Measurements from ENCODE around the gene PIP5K1A.

DNA sequence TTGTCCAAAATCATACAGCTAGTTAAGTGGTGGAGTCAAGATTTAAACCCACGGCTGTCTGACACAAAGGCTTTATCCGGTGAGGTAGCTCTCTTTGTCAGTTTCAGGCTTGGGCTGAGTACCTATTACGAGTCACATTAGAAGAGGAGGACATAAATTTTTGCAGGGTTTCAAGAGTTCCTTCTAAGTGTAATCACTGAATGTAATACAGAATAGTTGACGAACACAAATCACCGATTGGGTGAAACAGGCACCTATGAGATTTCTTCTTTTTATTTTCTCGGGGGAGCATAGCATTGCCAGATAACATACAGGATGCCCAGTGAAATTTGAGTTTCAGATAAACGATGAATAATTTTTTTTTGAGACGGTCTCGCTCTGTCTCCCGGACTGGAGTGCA, 57.0 kb downstream of the PIP5K1A start:
- TF ChIP-seq, protein P1, sequence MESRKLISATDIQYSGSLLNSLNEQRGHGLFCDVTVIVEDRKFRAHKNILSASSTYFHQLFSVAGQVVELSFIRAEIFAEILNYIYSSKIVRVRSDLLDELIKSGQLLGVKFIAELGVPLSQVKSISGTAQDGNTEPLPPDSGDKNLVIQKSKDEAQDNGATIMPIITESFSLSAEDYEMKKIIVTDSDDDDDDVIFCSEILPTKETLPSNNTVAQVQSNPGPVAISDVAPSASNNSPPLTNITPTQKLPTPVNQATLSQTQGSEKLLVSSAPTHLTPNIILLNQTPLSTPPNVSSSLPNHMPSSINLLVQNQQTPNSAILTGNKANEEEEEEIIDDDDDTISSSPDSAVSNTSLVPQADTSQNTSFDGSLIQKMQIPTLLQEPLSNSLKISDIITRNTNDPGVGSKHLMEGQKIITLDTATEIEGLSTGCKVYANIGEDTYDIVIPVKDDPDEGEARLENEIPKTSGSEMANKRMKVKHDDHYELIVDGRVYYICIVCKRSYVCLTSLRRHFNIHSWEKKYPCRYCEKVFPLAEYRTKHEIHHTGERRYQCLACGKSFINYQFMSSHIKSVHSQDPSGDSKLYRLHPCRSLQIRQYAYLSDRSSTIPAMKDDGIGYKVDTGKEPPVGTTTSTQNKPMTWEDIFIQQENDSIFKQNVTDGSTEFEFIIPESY (IDR thresholded peaks at IDR 0.05): no peak
- no peak for TF ChIP-seq MAX (IDR thresholded peaks at IDR 0.05)
- TF ChIP-seq CTCF (IDR thresholded peaks at IDR 0.05; ENCODE audit: low read depth, low read length, missing input control): no peak
- TF ChIP-seq TAF1 (conservative IDR thresholded peaks at IDR 0.05): no peak
- no peak for TF ChIP-seq EGR1 (IDR thresholded peaks at IDR 0.05; ENCODE audit: low read depth in 2 of 2)
- TF ChIP-seq HNF4G (IDR thresholded peaks at IDR 0.05): no peak
- TF ChIP-seq GABPA (IDR thresholded peaks at IDR 0.05 in 1 of 2, conservative IDR thresholded peaks at IDR 0.05 in 1 of 2): no peak
- TF ChIP-seq YY1 (IDR thresholded peaks at IDR 0.05): no peak
- no peak for TF ChIP-seq ATF3 (IDR thresholded peaks at IDR 0.05)
- TF ChIP-seq FOXA2 (IDR thresholded peaks at IDR 0.05): no peak
- no peak for TF ChIP-seq JUND (IDR thresholded peaks at IDR 0.05)
- no peak for TF ChIP-seq RXRA (IDR thresholded peaks at IDR 0.05)
- TF ChIP-seq, protein P2, sequence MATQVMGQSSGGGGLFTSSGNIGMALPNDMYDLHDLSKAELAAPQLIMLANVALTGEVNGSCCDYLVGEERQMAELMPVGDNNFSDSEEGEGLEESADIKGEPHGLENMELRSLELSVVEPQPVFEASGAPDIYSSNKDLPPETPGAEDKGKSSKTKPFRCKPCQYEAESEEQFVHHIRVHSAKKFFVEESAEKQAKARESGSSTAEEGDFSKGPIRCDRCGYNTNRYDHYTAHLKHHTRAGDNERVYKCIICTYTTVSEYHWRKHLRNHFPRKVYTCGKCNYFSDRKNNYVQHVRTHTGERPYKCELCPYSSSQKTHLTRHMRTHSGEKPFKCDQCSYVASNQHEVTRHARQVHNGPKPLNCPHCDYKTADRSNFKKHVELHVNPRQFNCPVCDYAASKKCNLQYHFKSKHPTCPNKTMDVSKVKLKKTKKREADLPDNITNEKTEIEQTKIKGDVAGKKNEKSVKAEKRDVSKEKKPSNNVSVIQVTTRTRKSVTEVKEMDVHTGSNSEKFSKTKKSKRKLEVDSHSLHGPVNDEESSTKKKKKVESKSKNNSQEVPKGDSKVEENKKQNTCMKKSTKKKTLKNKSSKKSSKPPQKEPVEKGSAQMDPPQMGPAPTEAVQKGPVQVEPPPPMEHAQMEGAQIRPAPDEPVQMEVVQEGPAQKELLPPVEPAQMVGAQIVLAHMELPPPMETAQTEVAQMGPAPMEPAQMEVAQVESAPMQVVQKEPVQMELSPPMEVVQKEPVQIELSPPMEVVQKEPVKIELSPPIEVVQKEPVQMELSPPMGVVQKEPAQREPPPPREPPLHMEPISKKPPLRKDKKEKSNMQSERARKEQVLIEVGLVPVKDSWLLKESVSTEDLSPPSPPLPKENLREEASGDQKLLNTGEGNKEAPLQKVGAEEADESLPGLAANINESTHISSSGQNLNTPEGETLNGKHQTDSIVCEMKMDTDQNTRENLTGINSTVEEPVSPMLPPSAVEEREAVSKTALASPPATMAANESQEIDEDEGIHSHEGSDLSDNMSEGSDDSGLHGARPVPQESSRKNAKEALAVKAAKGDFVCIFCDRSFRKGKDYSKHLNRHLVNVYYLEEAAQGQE (IDR thresholded peaks at IDR 0.05): no peak

Data from liver (tissue), 3 donors.